GM21737 (cell line): Measurements from ENCODE around the gene ENTPD8.

ENCODE experiments used
- ATAC-seq: cut with Tn5 transposase; IDR thresholded peaks from one replicate; pipeline ENCODE4 v1.9.1; 2021; ENCODE audit warnings: mild to moderate bottlenecking, moderate library complexity; ENCODE audit not compliant: unreplicated experiment

ENTPD8 gene, protein sequence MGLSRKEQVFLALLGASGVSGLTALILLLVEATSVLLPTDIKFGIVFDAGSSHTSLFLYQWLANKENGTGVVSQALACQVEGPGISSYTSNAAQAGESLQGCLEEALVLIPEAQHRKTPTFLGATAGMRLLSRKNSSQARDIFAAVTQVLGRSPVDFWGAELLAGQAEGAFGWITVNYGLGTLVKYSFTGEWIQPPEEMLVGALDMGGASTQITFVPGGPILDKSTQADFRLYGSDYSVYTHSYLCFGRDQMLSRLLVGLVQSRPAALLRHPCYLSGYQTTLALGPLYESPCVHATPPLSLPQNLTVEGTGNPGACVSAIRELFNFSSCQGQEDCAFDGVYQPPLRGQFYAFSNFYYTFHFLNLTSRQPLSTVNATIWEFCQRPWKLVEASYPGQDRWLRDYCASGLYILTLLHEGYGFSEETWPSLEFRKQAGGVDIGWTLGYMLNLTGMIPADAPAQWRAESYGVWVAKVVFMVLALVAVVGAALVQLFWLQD

DNA sequence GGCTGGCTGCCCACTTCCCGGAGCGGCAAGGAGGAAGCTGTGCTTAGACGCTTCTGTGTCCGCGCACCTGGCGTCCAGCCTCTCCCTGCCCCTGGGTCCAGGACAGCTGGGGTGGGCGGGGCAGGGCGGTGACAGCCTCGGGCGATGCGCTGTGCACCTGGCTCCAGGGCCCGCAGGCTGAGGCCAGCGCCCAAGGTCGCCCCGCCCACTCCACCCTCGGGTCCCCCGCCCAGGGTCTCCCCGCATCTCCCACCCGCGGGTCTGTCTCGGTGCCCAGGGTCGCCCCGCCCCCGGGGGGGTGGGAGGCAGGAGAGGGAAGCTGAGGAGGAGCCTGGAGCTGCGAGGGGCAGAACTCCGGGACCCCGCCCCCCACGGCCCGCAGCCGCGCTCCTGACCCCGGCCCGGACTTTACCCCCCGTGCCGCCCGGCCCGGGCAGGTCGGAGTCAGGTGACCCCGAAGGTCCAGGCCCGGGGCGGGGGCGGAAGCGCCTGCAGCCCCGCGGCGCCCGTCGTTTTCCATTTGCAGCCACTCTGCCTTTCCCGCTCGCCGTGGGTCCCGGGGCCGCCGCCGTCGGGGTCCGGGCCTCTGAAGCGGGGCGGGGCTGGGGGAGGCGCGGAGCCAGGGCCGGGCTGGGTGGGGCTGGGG is at the start of gene ENTPD8:
Gene ENTPD8, minus strand, starts transcription at position 69 of the 646 bp plus-strand sequence. CDS start 3,072 bp downstream, outside the sequence.
- ATAC-seq: no peak

DNA sequence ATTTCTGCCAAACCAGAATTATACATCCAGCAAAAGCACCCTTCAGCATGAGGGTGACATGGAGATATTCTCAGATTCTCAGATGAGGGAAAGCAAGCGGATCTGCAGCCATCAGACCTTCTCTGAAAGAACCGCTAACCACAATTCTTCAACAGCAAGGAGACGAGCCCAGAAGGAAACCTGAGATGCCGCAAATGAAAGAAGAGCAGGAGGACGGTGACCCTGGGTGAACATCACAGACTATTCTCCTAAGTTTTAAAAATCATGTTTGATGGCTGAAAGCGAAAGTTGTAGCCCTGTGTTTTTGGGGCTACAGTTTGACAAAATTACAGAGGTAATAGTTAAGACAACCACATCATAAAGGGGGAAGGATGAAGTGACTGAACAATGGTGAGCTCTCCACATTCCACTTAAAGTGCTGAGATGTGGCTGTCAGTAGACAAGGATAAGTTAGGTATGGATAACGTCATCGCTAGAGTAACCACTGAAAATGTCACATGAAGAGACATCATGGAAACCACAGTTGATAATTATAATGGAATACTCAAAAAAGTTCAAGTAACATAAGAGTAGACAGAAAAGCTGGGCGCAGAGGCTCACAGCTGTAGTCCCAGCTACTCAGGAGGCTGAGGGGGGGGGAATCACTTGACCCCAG is 49.5 kb upstream of the ENTPD8 start:
- ATAC-seq: no peak

DNA sequence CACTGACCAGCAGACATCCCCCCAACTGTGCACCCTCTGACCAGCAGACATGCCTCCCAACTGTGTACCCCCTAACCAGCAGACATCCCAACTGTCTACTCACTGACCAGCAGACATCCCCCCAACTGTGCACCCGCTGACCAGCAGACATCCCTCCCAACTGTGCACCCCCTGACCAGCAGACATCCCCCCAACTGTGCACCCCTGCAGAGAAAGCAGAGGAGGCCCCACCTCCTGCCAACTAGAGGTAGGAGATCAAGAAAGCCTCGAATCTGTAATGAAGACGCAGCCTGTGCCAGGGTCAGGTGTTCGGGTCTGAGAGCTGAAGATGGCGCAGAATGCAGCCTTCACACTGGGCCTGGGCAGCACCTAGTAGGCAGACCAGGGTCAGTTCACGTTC is 47.7 kb upstream of the ENTPD8 start:
- ATAC-seq: no peak

DNA sequence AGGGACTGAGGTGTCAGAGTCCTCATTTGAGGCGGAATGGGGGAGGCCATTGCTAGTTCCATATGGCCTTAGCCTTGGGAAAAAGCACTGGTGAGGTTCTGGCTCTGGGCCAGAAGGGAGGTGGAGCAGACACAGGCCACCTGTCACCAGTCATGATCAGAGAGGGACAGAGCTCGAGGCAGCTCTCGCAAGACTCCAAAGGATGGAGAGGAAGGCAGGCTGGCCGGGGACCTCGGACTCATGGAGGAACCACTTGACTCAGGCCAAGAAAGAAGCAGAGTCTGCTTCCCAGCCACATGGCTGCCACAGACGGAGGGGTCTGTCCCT is 47.1 kb upstream of the ENTPD8 start:
- ATAC-seq: no peak

DNA sequence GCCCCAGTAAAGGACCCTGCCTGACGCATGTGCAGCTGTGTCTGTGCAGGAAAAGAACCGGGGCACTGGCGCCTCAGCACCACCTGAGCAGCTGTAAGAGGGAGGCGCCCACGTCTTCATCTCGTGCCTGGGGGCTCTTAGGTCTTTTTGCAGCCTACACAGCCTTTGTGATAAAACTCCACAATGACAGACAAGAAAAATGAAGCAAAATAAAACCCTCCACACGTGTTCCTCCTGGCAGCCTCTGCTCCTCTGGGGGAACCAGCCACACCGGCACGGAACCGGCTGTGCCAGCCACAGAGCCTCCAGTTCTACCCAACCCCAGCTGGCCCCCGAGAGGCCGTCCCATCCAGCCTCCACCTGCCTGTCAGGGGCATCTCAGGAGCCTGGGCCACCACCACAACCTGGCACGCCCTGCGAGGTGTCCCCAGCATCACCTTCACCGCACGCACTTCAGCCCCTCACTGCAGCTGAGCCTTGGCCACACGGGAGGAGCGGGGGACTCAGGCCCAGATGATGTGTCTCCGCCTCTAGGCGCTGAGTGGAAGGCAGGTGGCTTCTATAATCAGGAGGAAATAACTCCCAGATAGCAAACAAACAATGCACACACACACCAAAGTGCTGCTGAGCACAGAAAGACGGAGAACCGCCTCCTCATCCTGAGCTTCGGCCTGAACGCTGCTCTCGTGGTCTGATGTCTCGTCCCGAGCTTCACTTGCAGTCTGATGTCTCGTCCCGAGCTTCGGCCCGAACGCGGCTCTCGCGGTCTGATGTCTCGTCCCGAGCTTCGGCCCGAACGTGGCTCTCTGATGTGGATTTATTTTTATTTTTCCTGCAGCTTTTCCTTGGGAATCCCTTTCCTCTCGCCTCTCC is 46.5 kb upstream of the ENTPD8 start:
- no peak for ATAC-seq

DNA sequence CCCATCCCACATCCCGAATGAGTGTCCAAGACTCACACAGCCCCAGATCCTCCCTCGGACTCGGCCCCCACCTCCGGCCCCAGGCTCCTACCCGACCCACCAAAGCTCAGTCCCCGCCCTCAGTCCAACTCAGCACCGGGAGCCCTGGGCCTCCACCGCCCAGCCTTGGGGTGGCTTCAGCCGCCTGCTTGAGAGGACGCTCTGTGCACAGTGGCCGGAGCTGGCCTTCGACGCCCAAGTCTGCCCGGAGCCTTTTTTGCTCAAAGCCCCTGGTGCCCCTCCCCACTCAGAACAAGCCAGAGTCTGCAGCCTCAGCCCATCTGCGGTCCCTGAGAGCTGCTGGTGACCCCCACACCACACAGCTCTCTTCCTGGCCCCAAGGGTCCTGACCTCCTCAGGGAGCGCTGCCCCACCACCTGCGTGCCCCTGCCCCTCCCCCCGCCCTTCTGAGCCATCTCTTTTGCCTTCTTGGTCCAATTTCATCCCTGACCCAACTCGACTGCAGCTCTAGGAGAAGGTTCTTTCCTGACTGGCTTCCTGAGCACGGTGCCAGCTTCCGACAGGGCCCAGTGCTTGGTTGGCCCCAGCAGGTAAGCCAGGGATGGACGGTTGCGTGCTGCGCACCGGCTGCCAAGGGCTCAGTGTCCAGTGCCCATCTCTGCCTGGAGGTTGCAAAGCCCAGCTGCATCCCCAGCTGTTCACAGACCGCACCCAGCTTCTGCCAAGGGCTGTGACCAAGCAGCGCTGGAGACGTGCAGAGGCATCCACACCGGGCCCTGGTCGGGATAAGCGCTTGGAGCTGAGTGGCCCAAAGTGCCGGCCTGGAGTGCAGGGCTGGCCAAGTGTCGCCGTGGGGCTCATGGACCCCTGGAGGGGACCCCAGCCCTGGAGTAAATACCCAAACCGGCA is 45.6 kb upstream of the ENTPD8 start:
- no peak for ATAC-seq

DNA sequence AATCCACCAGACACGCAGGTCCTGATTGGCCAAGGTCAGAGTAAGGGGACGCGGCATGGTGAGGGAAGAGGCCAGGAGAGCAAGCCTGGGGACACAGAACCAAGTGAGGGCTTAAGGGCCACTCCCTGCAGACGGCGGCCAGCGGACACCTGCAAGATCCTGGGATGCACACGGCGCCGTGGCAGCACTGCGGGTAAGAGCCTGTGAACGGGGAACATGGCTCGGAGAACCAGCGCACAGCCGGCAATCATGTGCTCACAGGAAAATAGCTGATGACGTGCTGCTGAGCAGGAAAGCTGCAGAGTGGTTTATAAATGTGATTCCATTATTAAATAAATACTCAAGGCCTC is 45.0 kb upstream of the ENTPD8 start:
- no peak for ATAC-seq

DNA sequence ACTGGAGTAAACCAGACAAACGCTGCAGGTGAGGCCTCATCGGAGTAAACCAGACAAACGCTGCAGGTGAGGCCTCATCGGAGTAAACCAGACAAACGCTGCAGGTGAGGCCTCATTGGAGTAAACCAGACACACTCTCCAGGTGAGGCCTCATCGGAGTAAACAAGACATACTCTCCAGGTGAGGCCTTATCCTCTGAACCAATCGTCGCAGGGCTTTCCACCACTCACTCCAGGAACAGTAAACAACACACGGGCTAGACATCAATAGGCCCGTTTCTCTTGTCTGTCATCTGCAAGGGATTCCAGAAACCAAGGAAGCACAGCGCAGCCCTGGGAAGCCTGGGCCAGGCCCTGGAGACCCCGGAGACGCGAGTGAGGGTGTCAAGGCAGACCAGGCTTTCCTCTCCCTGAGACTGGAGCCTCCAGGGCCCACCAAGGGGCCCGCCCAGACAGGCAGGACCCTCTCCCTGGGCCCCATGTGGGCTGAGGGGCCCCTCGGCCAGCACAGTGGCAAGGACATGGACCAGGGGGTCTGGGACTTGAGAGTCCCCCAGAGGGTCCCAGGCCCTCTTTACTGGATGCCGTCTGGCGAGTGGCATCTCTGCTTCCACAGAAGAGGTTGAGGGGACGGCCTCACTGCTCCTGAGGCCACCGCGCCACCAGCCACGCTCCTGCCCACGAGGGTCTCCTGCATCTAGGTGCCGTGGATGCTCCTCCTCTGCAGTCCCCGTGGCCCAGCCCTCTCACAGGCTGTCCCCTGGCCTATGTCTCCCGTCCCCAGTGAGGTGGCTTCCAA is 44.4 kb upstream of the ENTPD8 start:
- no peak for ATAC-seq

DNA sequence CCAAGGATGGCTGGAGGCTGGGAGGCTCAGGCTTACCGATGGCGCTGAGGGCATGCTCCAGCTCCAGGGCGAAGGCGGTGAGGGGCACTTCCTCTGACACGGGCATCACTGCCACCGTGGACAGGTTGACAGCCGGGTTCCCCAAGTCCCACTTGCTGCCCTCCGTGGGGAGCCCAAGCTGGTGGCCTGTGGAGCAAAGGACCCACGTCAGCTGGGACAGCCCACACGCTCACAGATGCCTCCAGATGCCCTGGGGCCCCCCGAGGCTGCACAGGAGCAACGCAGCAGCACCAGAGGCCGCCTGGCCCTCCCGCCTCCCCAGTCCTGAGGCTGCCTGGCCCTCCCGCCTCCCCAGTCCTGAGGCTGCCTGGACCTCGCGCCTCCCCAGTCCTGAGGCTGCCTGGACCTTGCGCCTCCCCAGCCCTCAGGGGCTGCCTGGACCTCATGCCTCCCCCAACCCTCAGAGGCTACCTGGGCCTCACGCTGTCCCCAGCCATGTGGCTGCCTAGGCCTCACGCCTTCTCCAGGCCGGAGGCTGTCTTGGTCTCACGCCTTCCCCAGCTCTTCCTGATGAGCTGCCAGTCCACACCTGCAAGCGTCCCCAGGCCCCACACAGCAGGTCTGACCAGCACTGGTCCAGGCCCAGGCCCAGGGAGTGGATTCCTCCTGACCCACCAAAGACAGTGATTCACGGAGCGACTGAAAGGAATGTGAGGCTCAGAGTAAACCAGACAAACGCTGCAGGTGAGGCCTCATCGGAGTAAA is 43.6 kb upstream of the ENTPD8 start:
- no peak for ATAC-seq

DNA sequence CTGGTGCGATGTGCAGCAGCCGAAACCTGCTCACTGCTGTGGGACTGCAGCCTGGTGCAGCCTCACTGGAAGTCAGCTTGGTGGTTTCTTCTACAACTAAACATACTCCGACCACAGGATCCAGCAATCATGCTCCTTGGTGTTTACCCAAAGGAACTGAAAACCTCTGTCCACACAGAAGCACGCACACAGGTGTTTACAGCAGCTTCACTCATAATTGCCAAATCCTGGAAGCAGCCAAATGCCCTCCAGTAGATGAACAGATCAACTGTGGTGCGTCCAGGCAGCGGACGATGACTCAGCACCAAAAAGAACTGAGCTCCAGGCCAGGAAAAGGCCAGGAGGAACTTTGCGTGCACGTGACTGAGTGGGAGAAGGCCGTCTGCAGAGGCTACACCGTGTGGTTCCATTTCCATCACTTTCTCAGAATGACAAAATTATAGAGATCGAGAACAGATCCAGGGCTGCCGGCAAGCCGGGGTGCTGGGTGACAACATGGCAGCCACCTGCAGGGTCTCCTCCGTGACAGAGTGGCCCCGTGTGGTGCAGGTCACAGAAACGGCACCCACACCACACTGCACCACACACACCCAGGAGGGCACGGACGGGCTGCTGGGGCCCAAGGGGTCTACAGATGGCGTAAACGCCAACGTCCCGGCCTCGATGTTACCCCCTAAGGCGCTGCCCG is 41.1 kb upstream of the ENTPD8 start:
- ATAC-seq: no peak

DNA sequence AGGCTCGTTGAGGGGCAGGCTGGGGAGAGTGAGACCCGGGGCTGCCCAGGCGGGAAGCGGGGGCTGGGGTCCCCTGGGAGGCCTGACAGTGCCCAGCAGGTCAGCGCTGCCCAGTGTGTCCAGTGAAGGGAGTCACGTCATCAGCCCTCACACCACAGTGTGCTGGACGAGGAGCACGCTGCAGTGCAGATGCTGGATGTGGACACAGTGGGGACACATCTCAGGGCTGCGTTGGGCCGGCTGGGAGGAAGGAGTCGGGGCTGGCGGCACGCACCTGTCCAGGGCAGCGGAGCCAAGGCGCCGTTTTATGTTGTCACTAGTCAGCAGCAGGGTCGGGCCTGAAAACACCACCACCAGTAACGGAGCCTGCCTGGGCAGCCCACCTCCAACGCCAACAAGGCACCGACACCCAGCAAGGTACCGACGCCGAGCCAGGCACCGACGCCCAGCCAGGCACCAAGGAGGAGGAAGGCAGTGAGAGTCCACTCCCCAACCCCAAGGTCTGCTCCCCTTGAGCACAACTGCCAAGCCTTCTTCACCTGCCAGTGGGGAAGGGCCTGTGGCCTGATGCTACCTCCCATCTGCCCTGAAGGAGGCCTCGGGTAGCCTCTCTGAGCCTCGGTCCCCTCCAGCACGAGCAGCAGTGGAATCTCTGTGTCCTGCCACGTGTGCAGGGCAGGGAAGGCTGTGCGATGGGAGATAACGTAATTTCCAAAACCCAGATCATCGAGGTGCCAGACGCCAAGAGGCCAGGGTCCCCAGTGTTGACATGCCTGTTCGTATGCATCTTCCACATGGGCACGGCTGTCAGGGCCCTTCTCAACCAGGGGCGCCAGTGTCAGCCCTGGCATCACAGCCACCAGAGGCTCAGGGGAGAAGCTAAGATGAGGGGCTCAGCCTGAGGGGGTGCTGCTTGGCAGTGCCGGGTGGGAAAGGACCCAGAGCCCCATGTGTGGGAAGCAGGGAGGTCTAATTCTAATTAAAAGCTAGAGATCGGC is 39.8 kb upstream of the ENTPD8 start:
- no peak for ATAC-seq

DNA sequence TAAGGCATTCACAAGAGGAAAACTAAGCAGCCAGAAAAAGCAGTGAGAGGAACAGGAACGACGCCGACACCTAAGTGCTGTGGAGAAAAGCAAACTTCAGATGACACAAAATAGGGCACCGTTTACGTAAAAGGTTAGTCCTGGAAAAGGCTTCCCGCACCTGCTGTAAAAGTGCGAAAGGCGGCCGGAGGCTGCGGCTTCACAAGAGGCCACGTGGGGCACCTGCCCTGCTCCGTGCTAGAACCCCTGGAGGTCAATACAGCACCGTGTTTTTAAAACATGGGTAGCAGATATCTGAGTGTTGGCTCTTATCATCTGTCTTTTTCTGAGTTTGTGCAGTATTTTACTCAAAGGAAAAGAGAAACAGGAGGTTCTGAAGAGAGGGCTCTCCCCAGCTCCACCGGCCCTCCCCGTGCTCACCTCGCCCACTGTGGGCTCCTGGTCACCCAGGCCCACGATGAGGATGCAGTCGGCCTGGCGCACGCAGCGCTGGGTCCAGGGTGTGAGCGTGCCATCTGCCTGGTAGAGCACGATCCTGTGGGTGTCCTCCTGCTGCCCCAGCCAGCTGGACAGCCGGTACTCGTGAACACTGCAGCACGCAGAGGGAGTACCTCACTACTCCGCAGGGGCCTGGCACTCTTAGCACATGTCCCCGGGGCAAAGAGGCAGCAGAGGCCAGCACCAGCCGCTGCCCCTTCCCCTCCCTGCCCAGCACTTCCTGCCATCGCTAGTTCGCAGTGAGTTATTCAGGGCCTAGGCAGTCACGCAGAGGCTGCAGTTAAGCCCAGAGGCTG is 38.9 kb upstream of the ENTPD8 start:
- no peak for ATAC-seq

DNA sequence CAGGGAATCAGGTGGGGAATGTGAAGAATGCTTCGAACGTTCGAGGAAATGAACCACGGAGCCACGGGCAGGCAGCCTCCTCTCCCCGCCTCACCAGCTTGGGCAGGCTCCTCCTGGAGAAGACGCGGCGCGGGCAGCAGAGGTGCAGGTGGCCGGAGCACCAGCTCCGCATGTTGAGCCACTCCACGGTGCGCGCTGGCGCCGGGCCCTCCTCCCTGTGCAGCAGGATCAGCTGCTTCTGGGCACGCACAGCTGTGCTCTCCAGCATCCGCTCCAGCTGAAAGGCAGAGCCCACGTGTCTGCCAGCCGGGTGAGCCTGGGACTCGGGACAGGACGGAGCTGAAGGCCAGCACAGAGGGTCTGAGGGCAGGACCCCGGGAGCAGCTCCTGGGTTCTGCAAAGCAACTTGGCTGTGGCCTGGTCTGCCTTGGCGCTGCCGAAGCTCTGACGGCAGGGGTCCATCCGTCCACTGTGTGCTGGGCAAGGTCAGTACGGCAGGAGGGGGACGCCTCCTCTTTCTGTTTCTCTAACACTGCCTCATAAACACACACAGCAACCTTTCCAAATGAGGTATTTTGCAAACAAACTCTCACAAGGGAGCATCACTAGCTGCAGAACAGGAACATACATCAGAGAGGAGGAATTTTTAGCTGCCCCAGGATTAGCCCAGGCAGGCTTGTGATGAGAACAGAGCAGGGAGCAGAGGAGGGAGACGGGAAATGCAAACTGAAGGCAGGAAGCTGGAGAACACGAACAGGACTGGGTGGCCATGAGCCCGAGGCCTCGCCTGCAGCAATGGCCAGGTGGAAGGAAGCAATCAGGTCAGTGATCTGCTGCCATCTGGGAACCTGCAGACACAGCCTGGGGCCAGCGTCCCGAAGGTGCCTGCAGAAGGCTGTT is 38.1 kb upstream of the ENTPD8 start:
- ATAC-seq: no peak

DNA sequence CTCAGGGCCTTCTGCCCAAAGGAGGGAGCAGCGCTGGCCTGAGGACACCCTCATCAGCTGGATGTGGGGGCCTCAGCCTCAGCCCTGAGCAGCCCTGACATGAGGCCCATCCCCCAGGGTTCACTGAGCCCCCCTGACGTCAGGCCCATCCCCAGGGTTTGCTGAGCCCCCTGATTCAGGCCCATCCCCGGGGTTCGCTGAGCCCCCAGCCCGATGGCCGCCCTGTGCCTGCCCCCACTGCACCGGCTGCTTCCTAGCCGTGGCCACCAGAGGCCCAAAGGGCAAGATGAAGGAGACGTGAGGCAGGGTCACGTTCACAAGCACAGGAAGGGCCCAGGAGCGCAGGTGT is 37.4 kb upstream of the ENTPD8 start:
- ATAC-seq: no peak
